Hindlimb muscle (tissue), 1 donor: Measurements from ENCODE around the gene NACAD. TPM values are rescaled to one million over a fixed set of nuclear protein-coding genes. Genes with fewer than 3 reads are reported as not detected.

Experiments
- DNase-seq: peaks from one replicate; pipeline ENCODE4 v3.0.0-alpha.2; 2013
- polyA plus RNA-seq: library from polyadenylated mRNA; unstranded; fragments of 120-200 nt; gene quantifications from one replicate; pipeline ENCODE4 v1.2.1, GENCODE V29; 2013; ENCODE audit not compliant: insufficient read length

Gene NACAD
- polyA plus RNA-seq, 1 donor = 4.5 TPM

- no peak for DNase-seq
These were observed 14.8 kb downstream of the NACAD start for GRCh38 chr7:45073786-45074527.

GRCh38 chr7:45073031-45073785 lies 15.6 kb downstream of the NACAD start:
- no peak for DNase-seq

- DNase-seq = no peak
These were observed 16.4 kb downstream of the NACAD start for GRCh38 chr7:45072131-45073030.

DNA sequence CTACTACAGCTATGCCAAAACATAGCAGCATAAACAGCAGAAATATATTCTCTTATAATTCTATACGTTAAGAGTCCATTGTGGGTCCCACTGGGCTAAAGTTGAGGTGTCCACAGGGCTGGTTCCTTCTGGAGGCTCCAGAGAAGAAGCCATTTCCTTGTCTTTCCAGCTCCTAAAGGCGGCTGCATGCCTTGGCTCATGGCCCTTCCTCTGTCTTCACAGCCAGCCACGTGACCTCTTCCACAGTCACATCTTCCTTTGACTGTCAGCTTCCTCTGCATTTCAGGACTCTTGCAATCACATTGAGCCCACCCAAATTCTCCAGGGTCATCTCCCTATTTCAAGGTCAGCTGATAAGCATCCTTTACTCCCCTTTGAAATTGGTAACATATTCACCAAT lies 17.2 kb downstream of the NACAD start:
- no peak for DNase-seq

- no peak for DNase-seq
These were observed 18.5 kb downstream of the NACAD start for GRCh38 chr7:45070254-45070642.

- no peak for DNase-seq
These were observed 19.1 kb downstream of the NACAD start for GRCh38 chr7:45069444-45070253.

- DNase-seq = no peak
These were observed 20.3 kb downstream of the NACAD start for GRCh38 chr7:45068236-45069023.

DNA sequence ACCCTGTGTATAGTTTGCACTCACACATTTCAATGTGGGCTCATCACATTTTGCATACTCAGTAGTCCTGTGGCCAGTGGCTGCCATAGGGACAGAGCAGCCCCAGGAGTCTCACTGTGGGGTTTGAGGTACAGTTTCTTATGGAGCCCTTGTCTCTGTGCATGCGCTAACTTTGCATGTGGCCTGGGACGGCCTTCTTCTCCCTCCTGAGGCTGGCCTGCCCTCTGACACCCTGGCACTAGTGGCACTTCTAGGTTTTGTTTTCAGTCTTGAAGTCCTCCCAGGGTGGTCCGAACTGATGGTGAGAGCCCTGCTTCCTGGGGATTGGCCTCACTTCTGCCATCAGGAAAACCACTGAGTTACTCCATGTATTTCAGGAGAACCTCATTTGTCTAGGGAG lies 21.2 kb downstream of the NACAD start:
- DNase-seq = no peak

- no peak for DNase-seq
These were observed 22.4 kb downstream of the NACAD start for GRCh38 chr7:45066409-45066808.

DNA sequence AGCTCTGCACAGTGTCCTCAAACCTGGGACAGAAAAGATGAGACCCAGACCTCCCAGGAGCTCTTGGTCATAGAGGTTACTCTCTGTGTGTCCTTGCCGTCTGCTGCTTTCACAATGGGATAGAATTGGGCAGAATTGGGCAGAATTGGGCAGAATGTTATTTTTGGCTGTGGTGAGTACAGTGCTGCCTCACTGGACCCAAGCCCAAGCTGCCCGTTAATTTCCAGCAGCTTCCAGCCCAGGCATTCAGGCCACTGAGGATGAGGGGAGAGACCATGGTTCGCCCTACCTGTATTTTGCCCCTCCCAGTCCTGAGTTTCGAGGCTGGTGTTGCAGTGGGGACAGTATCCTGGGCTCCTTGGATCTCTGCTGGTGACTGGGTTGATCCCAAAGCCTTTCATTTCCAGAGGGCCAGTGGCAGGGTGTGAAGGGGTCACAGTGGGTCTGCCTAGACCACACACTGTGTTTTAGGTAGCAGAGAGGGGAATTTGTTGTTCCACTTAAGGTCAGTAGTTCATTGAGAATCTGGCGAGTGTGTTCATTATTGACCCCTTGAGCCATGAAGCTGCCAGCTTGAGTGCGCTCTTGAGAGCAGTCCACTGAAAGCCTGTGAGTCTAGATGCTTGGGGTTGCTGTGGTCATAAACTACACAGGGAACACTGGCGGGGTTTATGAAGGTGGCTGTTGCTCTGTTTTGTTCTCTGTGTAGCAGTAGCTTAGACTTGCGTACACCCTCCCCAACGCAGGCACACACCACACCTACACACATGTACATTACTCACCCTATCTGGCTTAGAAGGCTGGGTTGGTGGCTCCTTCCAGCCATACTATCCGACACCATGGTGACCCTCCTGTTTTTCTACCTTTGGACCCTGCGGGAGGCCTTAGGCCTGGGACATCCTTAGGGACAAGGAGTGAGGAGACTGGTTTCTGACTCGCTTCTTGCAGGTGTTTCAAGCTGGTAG lies 23.5 kb downstream of the NACAD start:
- no peak for DNase-seq

GRCh38 chr7:45064047-45064725 lies 24.6 kb downstream of the NACAD start:
- DNase-seq = no peak

GRCh38 chr7:45061806-45062425 lies 26.9 kb downstream of the NACAD start:
- no peak for DNase-seq

- DNase-seq = no peak
These were observed 27.4 kb downstream of the NACAD start for GRCh38 chr7:45061352-45061751.

DNA sequence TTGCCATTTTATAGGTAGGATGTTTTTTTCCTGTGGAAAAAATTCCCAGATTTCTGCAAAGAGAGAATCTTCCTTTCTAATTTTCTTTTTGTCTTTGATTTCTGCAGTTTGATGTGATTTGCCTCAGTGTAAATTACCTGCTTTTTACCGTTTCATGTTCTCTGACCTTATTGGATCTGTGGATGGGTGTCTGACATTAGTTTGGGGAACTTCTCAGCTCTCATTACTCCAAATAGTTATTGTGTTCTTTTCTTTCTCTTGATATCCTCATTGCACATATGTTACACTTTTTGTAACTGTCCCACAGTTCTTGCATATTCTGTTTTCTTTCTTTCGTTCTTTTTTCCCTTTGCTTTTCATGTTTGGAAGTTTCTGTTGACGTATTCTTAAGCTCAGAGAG lies 28.5 kb downstream of the NACAD start:
- DNase-seq = no peak

GRCh38 chr7:45057878-45058277 lies 30.9 kb downstream of the NACAD start:
- DNase-seq = no peak

- no peak for DNase-seq
These were observed 33.1 kb downstream of the NACAD start for GRCh38 chr7:45055594-45056219.

- no peak for DNase-seq
These were observed 33.8 kb downstream of the NACAD start for GRCh38 chr7:45055016-45055415.

DNA sequence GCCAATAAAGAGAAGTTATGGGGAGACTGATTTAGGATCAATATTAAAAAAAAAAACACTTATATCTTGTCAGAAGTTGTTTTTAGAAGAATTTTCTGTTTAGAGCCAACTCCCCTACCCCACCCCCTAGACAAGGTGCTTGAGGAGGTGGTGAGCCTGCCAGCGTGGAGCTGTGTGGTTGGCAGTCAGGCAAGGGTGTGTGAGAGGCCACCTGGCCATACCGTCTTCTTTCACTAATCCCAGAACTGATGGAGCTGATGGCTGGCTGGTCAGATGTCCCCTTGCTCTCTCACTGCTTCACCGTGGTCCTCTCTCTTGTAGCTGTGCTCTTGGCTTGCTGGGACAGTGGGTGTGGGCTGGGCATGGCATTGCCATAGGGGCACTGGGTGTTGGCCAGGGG lies 34.3 kb downstream of the NACAD start:
- DNase-seq = no peak

GRCh38 chr7:45053941-45054340 lies 34.8 kb downstream of the NACAD start:
- DNase-seq = no peak
